Suppressor macrophage (primary cell): ENCODE results near the gene SLCO1C1.
A peak's percentile ranks its signal among the peaks of the same experiment; 100 is the strongest.
"Not testable (repeated sequence)": the region's sequence is repeated elsewhere in the genome, so short reads cannot be mapped to it uniquely, and the experiment has no call there.

Source experiments
- DNase-seq, 4 experiments: peaks; one replicate each; pipeline ENCODE4 v3.0.0-alpha.2; 2020 to 2022
- total RNA-seq, 17 experiments: gene quantifications; one replicate each; lab custom pipeline; 2026; ENCODE audit warnings: mixed read lengths in 6 of 17, inconsistent platforms in 3 of 17; lab: John Stamatoyannopoulos, UW

The SLCO1C1 gene
- total RNA-seq: 0 to 1.9 (median 0) reads per million in 17 experiments

- no peak for DNase-seq
These were observed at the start of gene SLCO1C1 for GRCh38 chr12:20695232-20695631. Gene SLCO1C1, plus strand, starts transcription at chr12:20695332. Its CDS starts 4,245 bp downstream, at chr12:20699577.

GRCh38 chr12:20646239-20646827 lies 48.8 kb upstream of the SLCO1C1 start:
- peak in 2 of 4 experiments; percentile 13 to 36 for DNase-seq

GRCh38 chr12:20653871-20654270 lies 41.3 kb upstream of the SLCO1C1 start:
- no peak for DNase-seq

GRCh38 chr12:20656600-20656999 lies 38.5 kb upstream of the SLCO1C1 start:
- no peak for DNase-seq

- no peak for DNase-seq
These were observed 37.6 kb upstream of the SLCO1C1 start for GRCh38 chr12:20657496-20657895.

- no peak for DNase-seq
These were observed 13.8 kb upstream of the SLCO1C1 start for GRCh38 chr12:20681334-20681733.

- no peak for DNase-seq
These were observed 1.2 kb downstream of the SLCO1C1 start for GRCh38 chr12:20696181-20696905.

- DNase-seq: no peak
These were observed 6.0 kb downstream of the SLCO1C1 start for GRCh38 chr12:20701106-20701505.

GRCh38 chr12:20704860-20705259 lies 9.7 kb downstream of the SLCO1C1 start:
- no peak for DNase-seq

GRCh38 chr12:20711846-20712245 lies 16.7 kb downstream of the SLCO1C1 start:
- DNase-seq: no peak

- no peak for DNase-seq
These were observed 20.9 kb downstream of the SLCO1C1 start for GRCh38 chr12:20716037-20716436.

- no peak for DNase-seq
These were observed 21.9 kb downstream of the SLCO1C1 start for GRCh38 chr12:20716985-20717384.

GRCh38 chr12:20718294-20718693 lies 23.2 kb downstream of the SLCO1C1 start:
- DNase-seq: no peak

GRCh38 chr12:20722142-20722541 lies 27.0 kb downstream of the SLCO1C1 start:
- no peak for DNase-seq

GRCh38 chr12:20731274-20731673 lies 36.1 kb downstream of the SLCO1C1 start:
- DNase-seq: no peak

- DNase-seq: no peak
These were observed 45.8 kb downstream of the SLCO1C1 start for GRCh38 chr12:20740972-20741371.

- no peak for DNase-seq
These were observed 53.1 kb downstream of the SLCO1C1 start for GRCh38 chr12:20748198-20748597.

- no peak for DNase-seq
These were observed 55.9 kb downstream of the SLCO1C1 start for GRCh38 chr12:20751046-20751445.

- no peak for DNase-seq
These were observed 82.3 kb downstream of the SLCO1C1 start for GRCh38 chr12:20777420-20777819.

- no peak for DNase-seq
These were observed 83.8 kb downstream of the SLCO1C1 start for GRCh38 chr12:20778969-20779368.

GRCh38 chr12:20779971-20780370 lies 84.8 kb downstream of the SLCO1C1 start:
- not testable (repeated sequence) for DNase-seq

- DNase-seq: not testable (repeated sequence)
These were observed 88.7 kb downstream of the SLCO1C1 start for GRCh38 chr12:20783796-20784357.

GRCh38 chr12:20792971-20793370 lies 97.8 kb downstream of the SLCO1C1 start:
- DNase-seq: no peak

GRCh38 chr12:20798554-20798953 lies 103.4 kb downstream of the SLCO1C1 start:
- no peak for DNase-seq
